Measurements from ENCODE around the gene PNPLA7.

GRCh38 chr9:137524981-137525317 is 25.3 kb downstream of the PNPLA7 start:
- no peak for TF ChIP-seq CEBPZ (IDR thresholded peaks at IDR 0.05; ENCODE audit: low read depth, low read length)
- no peak for TF ChIP-seq HDAC2 (IDR thresholded peaks at IDR 0.05)
- no peak for TF ChIP-seq RAD21 (IDR thresholded peaks at IDR 0.05; ENCODE audit: insufficient read depth, low read depth, low read length)
- no peak for TF ChIP-seq MYC (IDR thresholded peaks at IDR 0.05; ENCODE audit: insufficient read depth, insufficient read length, insufficient replicate concordance, low read length, severe bottlenecking)
- no peak for TF ChIP-seq EP300 (IDR thresholded peaks at IDR 0.05; ENCODE audit: borderline replicate concordance in 1 of 2, control insufficient read depth in 1 of 2, low read depth in 2 of 2, low read length in 2 of 2)
- TF ChIP-seq SMC3 (IDR thresholded peaks at IDR 0.05; ENCODE audit: borderline replicate concordance, low read length), result no peak
- TF ChIP-seq MYB (IDR thresholded peaks at IDR 0.05; ENCODE audit: borderline replicate concordance, low read depth, low read length), result no peak
- no peak for TF ChIP-seq RAD51 (IDR thresholded peaks at IDR 0.05)
- no peak for TF ChIP-seq FOXM1 (IDR thresholded peaks at IDR 0.05; ENCODE audit: low read depth, low read length)
- no peak for TF ChIP-seq ZBTB11 (CRISPR knock-in tag; IDR thresholded peaks at IDR 0.05)
- TF ChIP-seq EZH2 (IDR thresholded peaks at IDR 0.05; ENCODE audit: borderline replicate concordance, control insufficient read depth, low read depth, low read length), result no peak

All from GM12878 (cell line).